Fibroblast of the aortic adventitia (primary cell): Measurements from ENCODE around the gene HRH2. TPM values are rescaled to one million over a fixed set of nuclear protein-coding genes. Genes with fewer than 3 reads are reported as not detected.

Experiments
- DNase-seq: peaks from one replicate; pipeline ENCODE4 v3.0.0-alpha.2; 2010; ENCODE audit warnings: low read depth
- H3K4me3 ChIP-seq: 2 replicates; pipeline ENCODE4 v1.5.1; 2011; ENCODE audit warnings: low read depth, mild to moderate bottlenecking, control low read depth, low read length, moderate library complexity
- total RNA-seq: library from RNA; depleted of rRNA; stranded (reverse); fragments of >200 nt; gene quantifications from 2 replicates; pipeline ENCODE4 v1.2.3, GENCODE V29; 2012; ENCODE audit warnings: low replicate concordance
- TF ChIP-seq, protein P1 (sequence below): IDR thresholded peaks from 2 replicates; pipeline ENCODE4 v1.5.1; 2011; ENCODE audit warnings: mild to moderate bottlenecking, low read length, control low read depth, inconsistent platforms; ENCODE audit not compliant: insufficient read depth

The HRH2 gene
- total RNA-seq, 1 donor = under 0.01 TPM

DNA sequence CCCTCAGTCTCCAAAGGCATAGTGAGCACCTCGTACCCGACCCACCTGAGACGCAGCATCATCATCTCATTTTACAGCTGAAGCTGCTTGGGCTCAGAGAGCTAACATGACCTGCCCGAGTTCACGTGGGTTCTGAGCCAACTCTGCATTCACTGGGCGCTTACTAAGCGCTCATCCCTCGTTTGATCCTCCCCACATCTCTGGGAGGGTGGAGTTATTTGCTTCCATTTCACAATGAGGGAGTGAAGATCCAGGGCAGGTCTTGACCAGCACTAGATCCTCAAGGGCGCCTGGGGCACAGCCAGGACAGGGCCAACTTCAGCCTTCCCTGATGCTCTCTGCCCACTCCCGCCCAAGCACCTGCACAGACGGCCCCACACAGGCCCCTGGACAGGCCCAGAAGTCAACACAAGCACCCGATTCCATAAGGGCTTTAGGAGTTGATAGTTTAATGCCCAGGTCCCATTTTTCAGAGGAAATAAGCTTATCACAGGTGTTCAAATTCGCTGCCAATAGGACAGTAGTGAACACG is 80.8 kb downstream of the HRH2 start:
- no peak for DNase-seq
- no peak overlapping the region for H3K4me3 ChIP-seq
- TF ChIP-seq, protein P1, sequence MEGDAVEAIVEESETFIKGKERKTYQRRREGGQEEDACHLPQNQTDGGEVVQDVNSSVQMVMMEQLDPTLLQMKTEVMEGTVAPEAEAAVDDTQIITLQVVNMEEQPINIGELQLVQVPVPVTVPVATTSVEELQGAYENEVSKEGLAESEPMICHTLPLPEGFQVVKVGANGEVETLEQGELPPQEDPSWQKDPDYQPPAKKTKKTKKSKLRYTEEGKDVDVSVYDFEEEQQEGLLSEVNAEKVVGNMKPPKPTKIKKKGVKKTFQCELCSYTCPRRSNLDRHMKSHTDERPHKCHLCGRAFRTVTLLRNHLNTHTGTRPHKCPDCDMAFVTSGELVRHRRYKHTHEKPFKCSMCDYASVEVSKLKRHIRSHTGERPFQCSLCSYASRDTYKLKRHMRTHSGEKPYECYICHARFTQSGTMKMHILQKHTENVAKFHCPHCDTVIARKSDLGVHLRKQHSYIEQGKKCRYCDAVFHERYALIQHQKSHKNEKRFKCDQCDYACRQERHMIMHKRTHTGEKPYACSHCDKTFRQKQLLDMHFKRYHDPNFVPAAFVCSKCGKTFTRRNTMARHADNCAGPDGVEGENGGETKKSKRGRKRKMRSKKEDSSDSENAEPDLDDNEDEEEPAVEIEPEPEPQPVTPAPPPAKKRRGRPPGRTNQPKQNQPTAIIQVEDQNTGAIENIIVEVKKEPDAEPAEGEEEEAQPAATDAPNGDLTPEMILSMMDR = no peak

DNA sequence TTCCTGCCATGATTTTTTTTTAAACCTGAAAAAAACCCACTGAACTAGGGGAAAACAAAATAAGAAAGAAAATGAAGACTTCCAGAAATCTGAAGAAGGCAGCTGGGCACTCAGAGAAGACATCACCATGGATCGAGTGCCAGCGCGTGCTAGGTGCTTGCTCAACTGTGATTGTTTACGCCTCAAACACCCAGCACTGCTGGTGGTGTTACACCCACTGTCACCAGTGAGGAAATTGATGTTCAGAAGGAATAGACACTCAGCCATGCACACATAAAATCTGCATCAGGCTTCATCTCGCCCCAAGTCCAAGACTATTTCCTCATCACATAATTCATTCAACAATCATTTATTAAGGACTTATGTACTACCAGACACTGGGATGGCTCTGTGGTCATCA is 82.1 kb downstream of the HRH2 start:
- TF ChIP-seq, protein P1 = no peak
- no peak for DNase-seq

DNA sequence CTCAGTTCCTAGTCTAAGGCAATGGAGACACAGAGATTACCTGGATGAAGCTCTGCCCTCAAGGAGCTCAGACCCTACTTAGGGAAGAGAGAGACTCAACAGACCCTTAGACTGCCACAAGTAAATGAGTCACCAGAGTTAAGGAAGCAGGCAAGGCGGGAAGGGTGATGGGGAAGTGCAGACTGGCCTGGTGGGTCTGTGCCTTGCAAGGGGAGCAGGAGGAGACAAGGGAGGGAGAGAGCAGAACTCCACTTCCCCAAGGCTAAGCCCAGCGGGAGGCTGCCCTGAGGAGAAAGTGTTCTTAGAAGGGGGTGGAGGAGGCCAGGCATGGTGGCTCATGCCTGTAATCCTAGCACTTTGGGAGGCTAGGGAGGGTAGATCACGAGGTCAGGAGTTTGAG is 83.7 kb downstream of the HRH2 start:
- H3K4me3 ChIP-seq = no peak overlapping the region
- TF ChIP-seq, protein P1 = no peak
- no peak for DNase-seq

More for the DNA sequence above, 82.1 kb downstream of the HRH2 start:
- no peak overlapping the region for H3K4me3 ChIP-seq

DNA sequence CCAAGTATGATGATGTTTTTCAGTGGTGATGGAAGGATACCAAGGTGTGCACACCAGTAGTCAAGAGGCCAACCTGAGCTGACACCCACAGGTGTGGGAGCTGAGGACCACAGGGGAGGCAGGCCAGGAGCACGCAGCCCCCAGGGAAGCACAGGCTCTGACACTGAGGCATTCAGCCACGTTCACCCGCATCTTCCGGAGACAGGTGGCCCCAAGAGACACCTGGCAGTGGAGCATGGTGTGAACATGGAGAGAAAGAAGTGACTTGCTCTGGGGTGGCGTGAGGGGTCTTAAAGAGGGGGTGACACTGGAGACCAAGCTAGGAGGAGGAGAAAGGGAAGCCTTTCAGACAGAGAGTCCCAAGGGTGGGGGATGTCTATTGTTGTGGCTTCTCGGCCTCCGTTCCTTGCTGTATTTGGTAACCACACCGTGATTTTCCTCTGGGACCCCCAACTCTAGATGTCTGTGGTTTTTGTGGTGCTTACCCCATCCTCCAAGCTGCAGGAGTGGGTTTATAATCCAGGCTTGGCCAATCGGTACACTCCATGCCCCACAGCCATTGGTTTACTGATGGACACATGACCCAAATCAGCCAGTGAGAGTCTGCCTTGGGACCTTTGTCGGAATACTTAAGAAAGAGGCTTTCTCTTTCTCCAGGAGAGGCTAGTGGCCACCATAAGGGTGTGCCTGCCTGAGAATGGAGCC is 84.6 kb downstream of the HRH2 start:
- no peak overlapping the region for H3K4me3 ChIP-seq
- DNase-seq = no peak
- TF ChIP-seq, protein P1 = no peak

DNA sequence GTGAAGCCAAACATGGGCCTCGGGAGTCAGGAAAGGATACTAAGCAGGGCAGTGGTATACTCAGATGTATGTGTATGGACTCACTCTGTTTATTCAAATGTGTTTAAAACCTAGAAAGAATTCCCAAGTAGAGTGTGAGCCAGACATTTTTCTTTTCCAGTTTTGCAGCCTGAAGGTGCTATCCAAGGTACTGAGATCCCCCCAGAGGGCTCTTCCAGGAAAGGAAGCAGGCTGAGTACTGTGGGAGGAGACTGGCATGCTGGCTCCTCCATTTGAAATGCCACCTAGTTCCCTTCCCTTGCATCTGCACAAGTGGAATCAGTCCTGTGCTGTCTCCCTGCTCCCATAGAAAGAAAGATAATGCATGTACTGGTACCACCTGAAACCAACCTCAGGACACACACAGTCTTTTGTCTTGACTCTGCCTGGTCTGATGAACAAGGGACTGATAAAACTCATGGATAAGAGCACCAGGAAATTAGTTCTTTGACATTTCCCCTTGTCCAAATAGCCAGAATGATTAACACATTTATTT is 85.9 kb downstream of the HRH2 start:
- no peak for DNase-seq
- no peak overlapping the region for H3K4me3 ChIP-seq
- TF ChIP-seq, protein P1 = no peak

DNA sequence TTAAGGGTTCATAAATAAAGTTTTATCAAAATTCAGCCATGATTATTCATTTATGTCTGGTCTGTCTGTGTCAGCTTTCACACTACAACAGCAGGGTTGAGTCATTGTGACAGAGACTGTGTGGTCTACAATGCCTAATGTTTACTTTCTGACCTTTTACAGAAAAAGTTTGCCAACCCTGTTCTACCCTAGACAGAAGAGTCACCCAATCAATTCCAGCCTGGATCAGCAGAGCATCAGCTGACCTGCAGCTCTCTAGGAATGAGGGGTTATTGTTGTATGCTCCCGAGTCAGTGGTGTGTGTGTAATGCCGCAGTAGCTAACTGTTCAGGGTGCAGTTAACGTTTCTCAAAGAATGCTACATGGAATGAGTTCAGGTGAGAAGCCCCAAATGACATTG is 87.3 kb downstream of the HRH2 start:
- TF ChIP-seq, protein P1 = no peak
- DNase-seq = no peak
- H3K4me3 ChIP-seq = no peak overlapping the region
